ENCODE data around the gene PKIB. TPM values are rescaled to one million over a fixed set of nuclear protein-coding genes. Genes with fewer than 3 reads are reported as not detected.

Gene PKIB
- total and polyA plus RNA-seq, 2 donors from 2014 or later = 5.1 to 5.3 TPM

DNA sequence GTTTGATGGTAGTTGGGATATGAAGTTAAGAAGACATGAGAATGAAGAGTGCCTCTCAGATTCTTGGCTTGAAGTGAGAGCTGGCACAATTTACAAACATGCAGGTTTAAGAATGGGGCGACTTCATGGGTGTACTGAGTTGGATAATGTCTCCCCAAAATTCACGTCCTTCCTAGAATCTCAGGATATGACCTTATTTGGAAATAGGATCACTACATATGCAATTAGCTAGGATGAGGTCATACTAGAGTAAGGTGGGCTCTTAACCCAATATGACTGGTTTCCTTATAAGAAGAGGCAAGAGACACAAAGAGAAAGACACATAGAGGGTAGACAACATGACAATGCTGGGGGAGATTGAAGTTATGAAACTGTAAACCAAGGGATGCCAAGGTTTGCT, 5.2 kb downstream of the PKIB start:
- FAIRE-seq (no peak), DNase-seq (no peak)
- peaks cover 0 to 9% (median 7%) of the 10 kb centered on the region in 3 donors for H3K4me1 ChIP-seq (ENCODE audit: control insufficient read depth in 2 of 3, insufficient read depth in 2 of 3, low read depth in 1 of 3, low read length in 3 of 3)
- no peak overlapping the region for H3K9ac ChIP-seq (ENCODE audit: low read length in 3 of 3)
- no peaks in the 10 kb centered on the region for H3K36me3 ChIP-seq (ENCODE audit: control insufficient read depth in 2 of 3, insufficient read depth in 3 of 3, low read length in 3 of 3)
- H3K27me3 ChIP-seq (ENCODE audit: control insufficient read depth, insufficient read depth, low read length) = peaks cover 3% of the 10 kb centered on the region
- H3K9me3 ChIP-seq (ENCODE audit: control insufficient read depth in 2 of 3, insufficient read depth in 1 of 3, low read length in 3 of 3) = no peaks in the 10 kb centered on the region
- H3K4me3 ChIP-seq (ENCODE audit: low read length in 3 of 3) = no peak overlapping the region
- intact Hi-C loops (cut with DNase I) = no loop called here
- H3K27ac ChIP-seq (ENCODE audit: low read depth in 2 of 2, low read length in 2 of 2) = no peak overlapping the region
- TF ChIP-seq, protein P1, sequence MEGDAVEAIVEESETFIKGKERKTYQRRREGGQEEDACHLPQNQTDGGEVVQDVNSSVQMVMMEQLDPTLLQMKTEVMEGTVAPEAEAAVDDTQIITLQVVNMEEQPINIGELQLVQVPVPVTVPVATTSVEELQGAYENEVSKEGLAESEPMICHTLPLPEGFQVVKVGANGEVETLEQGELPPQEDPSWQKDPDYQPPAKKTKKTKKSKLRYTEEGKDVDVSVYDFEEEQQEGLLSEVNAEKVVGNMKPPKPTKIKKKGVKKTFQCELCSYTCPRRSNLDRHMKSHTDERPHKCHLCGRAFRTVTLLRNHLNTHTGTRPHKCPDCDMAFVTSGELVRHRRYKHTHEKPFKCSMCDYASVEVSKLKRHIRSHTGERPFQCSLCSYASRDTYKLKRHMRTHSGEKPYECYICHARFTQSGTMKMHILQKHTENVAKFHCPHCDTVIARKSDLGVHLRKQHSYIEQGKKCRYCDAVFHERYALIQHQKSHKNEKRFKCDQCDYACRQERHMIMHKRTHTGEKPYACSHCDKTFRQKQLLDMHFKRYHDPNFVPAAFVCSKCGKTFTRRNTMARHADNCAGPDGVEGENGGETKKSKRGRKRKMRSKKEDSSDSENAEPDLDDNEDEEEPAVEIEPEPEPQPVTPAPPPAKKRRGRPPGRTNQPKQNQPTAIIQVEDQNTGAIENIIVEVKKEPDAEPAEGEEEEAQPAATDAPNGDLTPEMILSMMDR (IDR thresholded peaks at IDR 0.05; ENCODE audit: borderline replicate concordance, extremely low read depth, insufficient read depth) = no peak

DNA sequence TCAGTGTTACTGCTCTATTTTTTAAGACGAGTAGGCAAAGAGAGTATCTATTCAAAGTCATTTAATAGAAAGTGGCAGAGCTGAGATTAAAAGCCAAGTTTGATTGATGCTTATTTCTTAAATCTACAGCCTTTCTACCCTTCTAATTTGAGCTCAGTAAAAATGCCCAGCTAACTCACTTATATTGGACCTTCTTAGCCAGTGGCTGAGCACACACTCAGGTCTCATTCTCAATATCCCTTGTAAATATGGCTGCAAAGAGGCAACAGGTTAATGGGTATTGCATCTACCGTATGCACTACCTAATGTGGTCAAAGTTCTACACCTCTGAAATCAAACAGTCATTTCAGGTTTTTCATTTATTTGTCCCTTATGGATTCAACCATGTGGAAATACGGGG, 6.7 kb downstream of the PKIB start:
- Histone ChIP-seq H3K9me3 (ENCODE audit: control insufficient read depth in 2 of 3, insufficient read depth in 1 of 3, low read length in 3 of 3) (no peaks in the 10 kb centered on the region), H3K9ac (ENCODE audit: low read length in 3 of 3) (no peak overlapping the region), H3K4me1 (ENCODE audit: control insufficient read depth in 2 of 3, insufficient read depth in 2 of 3, low read depth in 1 of 3, low read length in 3 of 3) (no peaks in the 10 kb centered on the region), H3K4me3 (ENCODE audit: low read length in 3 of 3) (no peak overlapping the region), H3K36me3 (ENCODE audit: control insufficient read depth in 2 of 3, insufficient read depth in 3 of 3, low read length in 3 of 3) (no peaks in the 10 kb centered on the region), H3K27ac (ENCODE audit: low read depth in 2 of 2, low read length in 2 of 2) (no peak overlapping the region), H3K27me3 (ENCODE audit: control insufficient read depth, insufficient read depth, low read length) (peaks cover 3% of the 10 kb centered on the region)
- TF ChIP-seq, protein P1 (IDR thresholded peaks at IDR 0.05; ENCODE audit: borderline replicate concordance, extremely low read depth, insufficient read depth) = no peak
- intact Hi-C loops (cut with DNase I) = no loop called here
- no peak for DNase-seq
- FAIRE-seq = no peak

DNA sequence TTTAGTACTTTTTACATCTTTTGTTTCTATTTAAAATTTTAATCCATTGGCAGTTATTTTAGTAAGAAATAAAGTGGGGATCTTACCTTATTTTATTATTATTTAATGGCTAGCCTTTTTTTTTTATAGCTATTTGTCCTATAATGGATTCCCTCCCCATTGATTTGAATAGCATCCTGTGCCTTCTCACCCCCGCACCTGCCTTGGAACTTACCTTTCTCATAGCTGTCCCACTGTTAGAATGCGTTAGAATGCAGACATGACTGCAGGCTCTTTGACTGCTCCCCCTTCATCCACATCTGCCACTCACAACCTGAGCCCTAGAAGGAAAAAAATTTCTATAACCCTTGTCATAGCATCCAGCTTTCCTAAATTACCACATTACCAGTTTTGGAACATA, 9.1 kb downstream of the PKIB start:
- Histone ChIP-seq H3K27ac (ENCODE audit: low read depth in 2 of 2, low read length in 2 of 2) (no peak overlapping the region), H3K9ac (ENCODE audit: low read length in 3 of 3) (no peak overlapping the region), H3K9me3 (ENCODE audit: control insufficient read depth in 2 of 3, insufficient read depth in 1 of 3, low read length in 3 of 3) (no peaks in the 10 kb centered on the region), H3K36me3 (ENCODE audit: control insufficient read depth in 2 of 3, insufficient read depth in 3 of 3, low read length in 3 of 3) (no peaks in the 10 kb centered on the region), H3K4me1 (ENCODE audit: control insufficient read depth in 2 of 3, insufficient read depth in 2 of 3, low read depth in 1 of 3, low read length in 3 of 3) (no peaks in the 10 kb centered on the region), H3K4me3 (ENCODE audit: low read length in 3 of 3) (no peak overlapping the region), H3K27me3 (ENCODE audit: control insufficient read depth, insufficient read depth, low read length) (no peaks in the 10 kb centered on the region)
- TF ChIP-seq, protein P1 (IDR thresholded peaks at IDR 0.05; ENCODE audit: borderline replicate concordance, extremely low read depth, insufficient read depth) = no peak
- intact Hi-C loops (cut with DNase I) = no loop called here
- FAIRE-seq (no peak), DNase-seq (no peak)

DNA sequence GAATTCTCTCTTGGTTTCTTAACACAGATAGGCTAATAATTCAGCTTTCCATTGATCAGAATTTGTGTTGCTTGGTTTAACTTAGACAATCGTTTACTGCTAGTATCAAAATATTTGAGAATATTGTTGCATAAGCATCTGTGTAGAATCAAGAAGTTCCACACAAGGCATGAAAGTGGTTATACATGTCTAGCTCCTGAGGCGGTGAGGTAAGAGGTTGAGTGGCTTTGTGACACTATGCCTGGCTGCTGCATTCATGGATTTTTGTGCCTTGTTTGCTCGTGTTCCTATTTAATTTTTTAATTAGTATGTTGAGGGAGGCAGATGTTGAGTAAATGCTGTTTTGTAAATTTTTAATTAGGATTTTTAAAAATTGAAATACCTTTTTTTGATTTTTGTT, 10.2 kb downstream of the PKIB start:
- intact Hi-C loops (cut with DNase I) = no loop called here
- DNase-seq (no peak), FAIRE-seq (no peak)
- no peaks in the 10 kb centered on the region for H3K4me1 ChIP-seq (ENCODE audit: control insufficient read depth in 2 of 3, insufficient read depth in 2 of 3, low read depth in 1 of 3, low read length in 3 of 3)
- H3K27ac ChIP-seq (ENCODE audit: low read depth in 2 of 2, low read length in 2 of 2) = no peak overlapping the region
- H3K27me3 ChIP-seq (ENCODE audit: control insufficient read depth, insufficient read depth, low read length) = no peaks in the 10 kb centered on the region
- TF ChIP-seq, protein P1 (IDR thresholded peaks at IDR 0.05; ENCODE audit: borderline replicate concordance, extremely low read depth, insufficient read depth) = no peak
- no peaks in the 10 kb centered on the region for H3K9me3 ChIP-seq (ENCODE audit: control insufficient read depth in 2 of 3, insufficient read depth in 1 of 3, low read length in 3 of 3)
- no peak overlapping the region for H3K4me3 ChIP-seq (ENCODE audit: low read length in 3 of 3)
- no peak overlapping the region for H3K9ac ChIP-seq (ENCODE audit: low read length in 3 of 3)
- no peaks in the 10 kb centered on the region for H3K36me3 ChIP-seq (ENCODE audit: control insufficient read depth in 2 of 3, insufficient read depth in 3 of 3, low read length in 3 of 3)
